Peyer's patch (tissue), 4 donors: ENCODE results near the gene CASS4.

Experiments used
- POLR2A ChIP-seq, 2 donors: fragments of 450-650 bp; IDR thresholded peaks; one replicate each; pipeline ENCODE4 v1.5.1; 2017; ENCODE audit warnings: antibody characterized with exemption in 2 of 2, mild to moderate bottlenecking in 2 of 2, moderate library complexity in 2 of 2
- TF ChIP-seq, protein P1 (sequence below), 6 experiments: fragments of 450-650 bp in 4 of 6; fragments of 200-600 bp in 2 of 6; sonication (generic) in 1 of 6; IDR thresholded peaks; one replicate each; pipeline ENCODE4 v1.5.1; 2017 to 2019; ENCODE audit warnings: antibody characterized with exemption in 6 of 6, mild to moderate bottlenecking in 3 of 6, moderate library complexity in 1 of 6

DNA sequence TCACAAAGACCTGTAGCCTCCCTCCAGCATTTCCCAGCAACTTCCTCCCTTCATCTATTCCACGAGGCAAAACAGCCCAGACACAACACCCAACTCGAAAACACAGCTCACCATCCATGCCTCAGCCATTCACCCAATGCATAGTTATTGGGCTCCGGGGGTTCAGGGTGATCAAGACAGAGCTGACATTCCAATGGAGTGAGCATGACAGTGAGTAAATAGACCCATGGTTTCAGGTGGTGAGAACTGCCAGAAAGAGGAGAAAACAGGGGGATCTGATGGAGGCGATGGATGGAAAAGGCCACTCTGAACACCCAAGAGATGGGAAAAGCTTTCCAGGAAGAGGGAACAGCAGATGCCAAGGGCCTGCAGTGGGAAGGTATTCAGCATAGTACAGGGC lies 5.9 kb downstream of the CASS4 start:
- TF ChIP-seq, protein P1, sequence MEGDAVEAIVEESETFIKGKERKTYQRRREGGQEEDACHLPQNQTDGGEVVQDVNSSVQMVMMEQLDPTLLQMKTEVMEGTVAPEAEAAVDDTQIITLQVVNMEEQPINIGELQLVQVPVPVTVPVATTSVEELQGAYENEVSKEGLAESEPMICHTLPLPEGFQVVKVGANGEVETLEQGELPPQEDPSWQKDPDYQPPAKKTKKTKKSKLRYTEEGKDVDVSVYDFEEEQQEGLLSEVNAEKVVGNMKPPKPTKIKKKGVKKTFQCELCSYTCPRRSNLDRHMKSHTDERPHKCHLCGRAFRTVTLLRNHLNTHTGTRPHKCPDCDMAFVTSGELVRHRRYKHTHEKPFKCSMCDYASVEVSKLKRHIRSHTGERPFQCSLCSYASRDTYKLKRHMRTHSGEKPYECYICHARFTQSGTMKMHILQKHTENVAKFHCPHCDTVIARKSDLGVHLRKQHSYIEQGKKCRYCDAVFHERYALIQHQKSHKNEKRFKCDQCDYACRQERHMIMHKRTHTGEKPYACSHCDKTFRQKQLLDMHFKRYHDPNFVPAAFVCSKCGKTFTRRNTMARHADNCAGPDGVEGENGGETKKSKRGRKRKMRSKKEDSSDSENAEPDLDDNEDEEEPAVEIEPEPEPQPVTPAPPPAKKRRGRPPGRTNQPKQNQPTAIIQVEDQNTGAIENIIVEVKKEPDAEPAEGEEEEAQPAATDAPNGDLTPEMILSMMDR (IDR thresholded peaks at IDR 0.05) = no peak
- TF ChIP-seq POLR2A (IDR thresholded peaks at IDR 0.05) = no peak
